Keratinocyte (primary cell): ENCODE results near the gene KIFBP. TPM values are rescaled to one million over a fixed set of nuclear protein-coding genes. Genes with fewer than 3 reads are reported as not detected.

ENCODE experiments used
- DNase-seq: peaks from one replicate; pipeline ENCODE4 v3.0.0-alpha.2; 2011; ENCODE audit warnings: low read depth, missing footprints, low spot score
- FAIRE-seq: peaks from 2 replicates; lab custom pipeline; 2011; peaks lifted over from hg19 to GRCh38; lab: Jason Lieb, UNC
- H2AFZ ChIP-seq: 2 replicates; pipeline ENCODE4 v1.6.0; 2012; ENCODE audit warnings: low read length, control low read depth, inconsistent platforms; ENCODE audit not compliant: control insufficient read depth
- H3K27ac ChIP-seq: 2 replicates; pipeline ENCODE4 v1.5.1; 2011; ENCODE audit warnings: low read length; ENCODE audit not compliant: control insufficient read depth, insufficient read depth
- H3K27me3 ChIP-seq: 3 replicates; pipeline ENCODE4 v1.6.0; 2011; ENCODE audit warnings: low read length; ENCODE audit not compliant: control insufficient read depth, insufficient read depth; ENCODE audit errors: extremely low read depth
- H3K36me3 ChIP-seq, 2 experiments: 2 replicates in 1 of 2; 3 replicates in 1 of 2; pipeline ENCODE4 v1.5.1; 2011; ENCODE audit warnings: low read length in 2 of 2, mild to moderate bottlenecking in 1 of 2; ENCODE audit not compliant: control insufficient read depth in 2 of 2, insufficient read depth in 2 of 2; ENCODE audit errors: extremely low read depth in 1 of 2
- H3K4me1 ChIP-seq: 3 replicates; pipeline ENCODE4 v1.5.1; 2011; ENCODE audit warnings: low read length; ENCODE audit not compliant: control insufficient read depth, insufficient read depth; ENCODE audit errors: extremely low read depth
- H3K4me2 ChIP-seq: 3 replicates; pipeline ENCODE4 v1.6.0; 2011; ENCODE audit warnings: low read depth, low read length; ENCODE audit not compliant: control insufficient read depth, insufficient read depth; ENCODE audit errors: extremely low read depth
- H3K4me3 ChIP-seq, 3 experiments: fragments of 200-600 bp in 1 of 3; sonication (generic) in 1 of 3; 2 replicates in 2 of 3; 3 replicates in 1 of 3; pipeline ENCODE4 v1.5.1; 2011 to 2016; ENCODE audit warnings: low read length in 3 of 3, mild to moderate bottlenecking in 3 of 3, control low read depth in 2 of 3, inconsistent platforms in 1 of 3, low read depth in 1 of 3, mixed read lengths in 1 of 3, mixed run types in 1 of 3, moderate library complexity in 1 of 3; ENCODE audit not compliant: control insufficient read depth in 2 of 3, insufficient read depth in 2 of 3; ENCODE audit errors: extremely low read depth in 1 of 3
- H3K79me2 ChIP-seq: 2 replicates; pipeline ENCODE4 v1.6.0; 2012; ENCODE audit warnings: low read length; ENCODE audit not compliant: control insufficient read depth, insufficient read depth
- H3K9ac ChIP-seq: 3 replicates; pipeline ENCODE4 v1.6.0; 2011; ENCODE audit warnings: low read length; ENCODE audit not compliant: control insufficient read depth, insufficient read depth; ENCODE audit errors: extremely low read depth
- H3K9me1 ChIP-seq: 3 replicates; pipeline ENCODE4 v1.6.0; 2011; ENCODE audit warnings: low read length; ENCODE audit not compliant: control insufficient read depth, insufficient read depth; ENCODE audit errors: extremely low read depth
- H3K9me3 ChIP-seq: 2 replicates; pipeline ENCODE4 v1.5.1; 2012; ENCODE audit warnings: low read depth, low read length; ENCODE audit not compliant: control insufficient read depth
- H4K20me1 ChIP-seq: 3 replicates; pipeline ENCODE4 v1.6.0; 2011; ENCODE audit warnings: low read length; ENCODE audit not compliant: control insufficient read depth, insufficient read depth; ENCODE audit errors: extremely low read depth
- EZH2 ChIP-seq: IDR thresholded peaks from one replicate; pipeline ENCODE4 v1.6.1; 2012; ENCODE audit warnings: inconsistent platforms, mild to moderate bottlenecking, low read length, moderate library complexity
- dilution Hi-C: fragments of 300-500 bp; cut with MboI; formaldehyde crosslinking; loops from one replicate; pipeline ENCODE4 v1.7.0; 2020; ENCODE audit warnings: low sequenced_read_pairs; ENCODE audit not compliant: extremely low pct_ligation_motif_present
- polyA plus RNA-seq, 5 experiments: library from polyadenylated mRNA; depleted of rRNA in 3 of 5; stranded (reverse) in 3 of 5; stranded (forward) in 1 of 5; unstranded in 1 of 5; fragments of >200 nt; gene quantifications; 1 replicate in 1 of 5; 2 replicates in 3 of 5; 3 replicates in 1 of 5; pipeline versions ENCODE4 v1.2.1 to v1.2.3, GENCODE V29; 2011 to 2012; ENCODE audit warnings: missing spikeins in 2 of 5, low read depth in 1 of 5, low replicate concordance in 1 of 5
- TF ChIP-seq, protein P1 (sequence below), 3 experiments: IDR thresholded peaks in 1 of 3; conservative IDR thresholded peaks in 1 of 3; optimal IDR thresholded peaks in 1 of 3; 2 replicates in 2 of 3; 3 replicates in 1 of 3; pipeline versions ENCODE3 to v1.5.1; 2011; ENCODE audit warnings: low read length in 3 of 3, mild to moderate bottlenecking in 3 of 3, moderate library complexity in 2 of 3, control low read depth in 1 of 3, inconsistent platforms in 1 of 3; ENCODE audit not compliant: insufficient read depth in 2 of 3; ENCODE audit errors: extremely low read depth in 1 of 3

The KIFBP gene
- polyA plus RNA-seq, 1 donor (not counting 4 experiments of a cell fraction or from before 2014, with no cell fraction given), result 48.9 TPM

DNA sequence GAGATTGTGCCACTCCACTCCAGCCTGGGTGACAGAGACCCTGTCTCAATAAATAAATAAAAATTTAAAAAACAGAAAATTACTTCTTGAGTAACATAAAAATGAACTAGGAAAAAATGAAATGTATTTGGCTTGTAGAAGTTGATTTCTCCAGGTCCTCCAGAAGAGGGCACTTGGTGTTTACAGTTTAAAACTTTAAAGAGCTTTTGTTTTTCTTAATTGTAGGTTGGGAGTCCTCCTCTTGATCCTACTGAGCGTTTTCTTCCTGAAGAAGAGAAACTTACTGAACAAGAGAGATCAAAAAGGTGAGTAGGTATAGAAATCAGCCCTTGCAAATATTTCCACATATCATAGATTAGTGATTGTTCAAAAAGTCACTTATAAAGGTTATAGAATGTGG, 16.2 kb downstream of the KIFBP start:
- H3K79me2 ChIP-seq, result no peaks in the 10 kb centered on the region
- no peak for TF ChIP-seq EZH2
- TF ChIP-seq, protein P1, sequence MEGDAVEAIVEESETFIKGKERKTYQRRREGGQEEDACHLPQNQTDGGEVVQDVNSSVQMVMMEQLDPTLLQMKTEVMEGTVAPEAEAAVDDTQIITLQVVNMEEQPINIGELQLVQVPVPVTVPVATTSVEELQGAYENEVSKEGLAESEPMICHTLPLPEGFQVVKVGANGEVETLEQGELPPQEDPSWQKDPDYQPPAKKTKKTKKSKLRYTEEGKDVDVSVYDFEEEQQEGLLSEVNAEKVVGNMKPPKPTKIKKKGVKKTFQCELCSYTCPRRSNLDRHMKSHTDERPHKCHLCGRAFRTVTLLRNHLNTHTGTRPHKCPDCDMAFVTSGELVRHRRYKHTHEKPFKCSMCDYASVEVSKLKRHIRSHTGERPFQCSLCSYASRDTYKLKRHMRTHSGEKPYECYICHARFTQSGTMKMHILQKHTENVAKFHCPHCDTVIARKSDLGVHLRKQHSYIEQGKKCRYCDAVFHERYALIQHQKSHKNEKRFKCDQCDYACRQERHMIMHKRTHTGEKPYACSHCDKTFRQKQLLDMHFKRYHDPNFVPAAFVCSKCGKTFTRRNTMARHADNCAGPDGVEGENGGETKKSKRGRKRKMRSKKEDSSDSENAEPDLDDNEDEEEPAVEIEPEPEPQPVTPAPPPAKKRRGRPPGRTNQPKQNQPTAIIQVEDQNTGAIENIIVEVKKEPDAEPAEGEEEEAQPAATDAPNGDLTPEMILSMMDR (optimal IDR thresholded peaks at IDR 0.05 in 1 of 3, IDR thresholded peaks at IDR 0.05 in 1 of 3, conservative IDR thresholded peaks at IDR 0.05 in 1 of 3; ENCODE audit: extremely low read depth in 1 of 3, insufficient read depth in 2 of 3, low read length in 3 of 3), result peak in 1 of 3 experiments; percentile 16
- H3K4me3 ChIP-seq, result no peak overlapping the region
- no peaks in the 10 kb centered on the region for H4K20me1 ChIP-seq
- H3K9ac ChIP-seq, result no peak overlapping the region
- DNase-seq (no peak), FAIRE-seq (no peak)
- no peaks in the 10 kb centered on the region for H3K9me1 ChIP-seq
- H3K36me3 ChIP-seq, result peaks cover 5 to 7% of the 10 kb centered on the region in 2 experiments
- no peak overlapping the region for H2AFZ ChIP-seq
- H3K4me1 ChIP-seq, result no peaks in the 10 kb centered on the region
- H3K4me2 ChIP-seq, result no peak overlapping the region
- no peaks in the 10 kb centered on the region for H3K27me3 ChIP-seq
- dilution Hi-C loops, result no loop called here
- H3K27ac ChIP-seq, result no peak overlapping the region
- no peaks in the 10 kb centered on the region for H3K9me3 ChIP-seq

DNA sequence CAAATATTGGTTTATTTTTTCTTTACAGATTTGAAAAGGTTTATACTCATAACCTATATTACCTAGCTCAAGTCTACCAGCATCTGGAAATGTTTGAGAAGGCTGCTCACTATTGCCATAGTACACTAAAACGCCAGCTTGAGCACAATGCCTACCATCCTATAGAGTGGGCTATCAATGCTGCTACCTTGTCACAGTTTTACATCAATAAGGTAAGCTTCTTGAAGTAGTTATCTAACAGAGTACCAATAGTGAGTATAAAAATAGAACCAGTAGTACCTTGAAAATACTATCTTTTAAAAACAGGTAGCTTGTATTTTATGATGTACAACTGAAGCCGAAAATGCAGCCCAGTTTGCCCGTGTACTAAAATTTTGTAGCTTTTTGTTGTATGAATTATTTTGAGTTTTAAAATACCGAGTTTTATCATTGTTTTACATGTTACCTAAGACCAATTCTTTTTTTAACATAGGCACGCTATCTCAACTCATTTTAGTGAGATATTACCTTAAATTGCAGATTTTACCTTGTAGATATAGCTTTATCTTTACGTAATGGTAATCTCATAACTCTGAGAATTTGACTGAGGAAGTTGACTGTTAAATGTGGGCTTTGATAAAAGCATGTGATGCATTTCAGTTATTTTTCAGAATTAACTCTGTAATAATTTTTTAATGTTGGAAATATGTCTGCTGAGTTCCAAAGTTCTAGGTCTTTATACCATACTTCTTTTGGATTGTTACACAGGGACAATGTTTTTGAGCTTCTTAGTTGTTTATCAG, 17.3 kb downstream of the KIFBP start:
- no peak for FAIRE-seq

More for the DNA sequence above, 17.3 kb downstream of the KIFBP start:
- H3K27me3 ChIP-seq, result no peaks in the 10 kb centered on the region
- H3K9me3 ChIP-seq, result no peaks in the 10 kb centered on the region
- peaks cover 5 to 7% of the 10 kb centered on the region in 2 experiments for H3K36me3 ChIP-seq
- no peak overlapping the region for H2AFZ ChIP-seq
- dilution Hi-C loops, result no loop called here
- no peaks in the 10 kb centered on the region for H3K79me2 ChIP-seq
- H3K4me3 ChIP-seq, result no peak overlapping the region
- H3K4me1 ChIP-seq, result no peaks in the 10 kb centered on the region
- no peak overlapping the region for H3K27ac ChIP-seq
- no peak for DNase-seq
- no peak overlapping the region for H3K4me2 ChIP-seq
- H3K9me1 ChIP-seq, result no peaks in the 10 kb centered on the region
- H4K20me1 ChIP-seq, result no peaks in the 10 kb centered on the region
- TF ChIP-seq, protein P1 (optimal IDR thresholded peaks at IDR 0.05 in 1 of 3, IDR thresholded peaks at IDR 0.05 in 1 of 3, conservative IDR thresholded peaks at IDR 0.05 in 1 of 3; ENCODE audit: extremely low read depth in 1 of 3, insufficient read depth in 2 of 3, low read length in 3 of 3), result no peak
- no peak for TF ChIP-seq EZH2
- no peak overlapping the region for H3K9ac ChIP-seq
